Measurements from ENCODE around the gene KCNH2. TPM values are rescaled to one million over a fixed set of nuclear protein-coding genes. Genes with fewer than 3 reads are reported as not detected.

Gene KCNH2
- total RNA-seq, 6 experiments from 2014 or later = not detected

GRCh38 chr7:151006590-151007300 lies 28.6 kb upstream of the KCNH2 start:
- Mint-ChIP-seq H3K36me3 (ENCODE audit: low read depth) (no peaks in the 10 kb centered on the region), H3K4me1 (ENCODE audit: low read depth) (peaks cover 11% of the 10 kb centered on the region), H3K27me3 (ENCODE audit: insufficient read depth) (peaks cover 13% of the 10 kb centered on the region), H3K4me3 (no peak overlapping the region), H3K9me3 (no peaks in the 10 kb centered on the region), H3K27ac (no peak overlapping the region)
- no peak for TF ChIP-seq CTCF (IDR thresholded peaks at IDR 0.05)
- no peak for DNase-seq

- Mint-ChIP-seq H3K27ac (no peak overlapping the region), H3K9me3 (no peaks in the 10 kb centered on the region), H3K36me3 (ENCODE audit: low read depth) (no peaks in the 10 kb centered on the region), H3K4me3 (no peak overlapping the region), H3K27me3 (ENCODE audit: insufficient read depth) (peaks cover 19% of the 10 kb centered on the region), H3K4me1 (ENCODE audit: low read depth) (peaks cover 4% of the 10 kb centered on the region; the same call in 1 of the 2 replicates)
- no peak for DNase-seq
- no peak for TF ChIP-seq CTCF (IDR thresholded peaks at IDR 0.05)
Measured at GRCh38 chr7:151005566-151005965, 27.4 kb upstream of the KCNH2 start.

GRCh38 chr7:151003572-151003971 lies 25.5 kb upstream of the KCNH2 start:
- Mint-ChIP-seq H3K4me1 (ENCODE audit: low read depth) (no peaks in the 10 kb centered on the region), H3K9me3 (no peaks in the 10 kb centered on the region), H3K4me3 (no peak overlapping the region), H3K27ac (no peak overlapping the region), H3K36me3 (ENCODE audit: low read depth) (no peaks in the 10 kb centered on the region), H3K27me3 (ENCODE audit: insufficient read depth) (peaks cover 20% of the 10 kb centered on the region)
- no peak for TF ChIP-seq CTCF (IDR thresholded peaks at IDR 0.05)
- DNase-seq = no peak

GRCh38 chr7:151001546-151001945 lies 23.4 kb upstream of the KCNH2 start:
- Mint-ChIP-seq H3K9me3 (no peaks in the 10 kb centered on the region), H3K36me3 (ENCODE audit: low read depth) (no peaks in the 10 kb centered on the region), H3K4me1 (ENCODE audit: low read depth) (no peaks in the 10 kb centered on the region), H3K27me3 (ENCODE audit: insufficient read depth) (peaks cover 27% of the 10 kb centered on the region), H3K4me3 (no peak overlapping the region), H3K27ac (no peak overlapping the region)
- no peak for DNase-seq
- TF ChIP-seq CTCF (IDR thresholded peaks at IDR 0.05) = no peak

GRCh38 chr7:151000897-151001495 lies 22.9 kb upstream of the KCNH2 start:
- DNase-seq = no peak
- no peak overlapping the region for H3K4me3 Mint-ChIP-seq
- H3K4me1 Mint-ChIP-seq (ENCODE audit: low read depth) = no peaks in the 10 kb centered on the region
- no peaks in the 10 kb centered on the region for H3K9me3 Mint-ChIP-seq
- no peak for TF ChIP-seq CTCF (IDR thresholded peaks at IDR 0.05)
- no peaks in the 10 kb centered on the region for H3K36me3 Mint-ChIP-seq (ENCODE audit: low read depth)
- no peak overlapping the region for H3K27ac Mint-ChIP-seq
- peaks cover 22% of the 10 kb centered on the region for H3K27me3 Mint-ChIP-seq (ENCODE audit: insufficient read depth)

Measured in HFFc6 (cell line).